GM19468 (cell line): ENCODE measurements around the gene GPATCH2L.

ENCODE experiments used
- ATAC-seq: cut with Tn5 transposase; IDR thresholded peaks from one replicate; pipeline ENCODE4 v1.9.1; 2021; ENCODE audit warnings: mild to moderate bottlenecking, moderate library complexity, moderate number of reproducible peaks; ENCODE audit not compliant: unreplicated experiment; ENCODE audit errors: extremely low read depth

Gene GPATCH2L

DNA sequence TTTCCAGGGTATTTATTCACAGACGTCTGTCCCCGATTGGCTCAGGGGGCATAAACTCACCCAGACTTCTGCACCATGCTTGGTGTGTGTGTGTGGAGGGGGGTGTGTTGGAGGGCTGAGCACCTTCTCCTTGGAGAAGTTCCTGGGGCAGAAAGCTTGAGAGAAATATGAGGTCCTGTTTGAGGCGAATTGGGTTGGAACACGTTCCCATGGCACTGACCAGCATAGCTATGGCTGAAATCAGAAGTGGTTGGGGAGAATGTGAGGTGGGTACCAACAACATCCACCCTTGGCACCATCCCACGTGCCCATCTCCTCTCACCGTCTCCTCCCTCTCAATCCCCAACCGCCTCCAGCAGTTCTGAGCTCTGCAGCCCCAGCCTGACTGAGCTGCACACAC, 16.0 kb upstream of the GPATCH2L start:
- ATAC-seq, result no peak

DNA sequence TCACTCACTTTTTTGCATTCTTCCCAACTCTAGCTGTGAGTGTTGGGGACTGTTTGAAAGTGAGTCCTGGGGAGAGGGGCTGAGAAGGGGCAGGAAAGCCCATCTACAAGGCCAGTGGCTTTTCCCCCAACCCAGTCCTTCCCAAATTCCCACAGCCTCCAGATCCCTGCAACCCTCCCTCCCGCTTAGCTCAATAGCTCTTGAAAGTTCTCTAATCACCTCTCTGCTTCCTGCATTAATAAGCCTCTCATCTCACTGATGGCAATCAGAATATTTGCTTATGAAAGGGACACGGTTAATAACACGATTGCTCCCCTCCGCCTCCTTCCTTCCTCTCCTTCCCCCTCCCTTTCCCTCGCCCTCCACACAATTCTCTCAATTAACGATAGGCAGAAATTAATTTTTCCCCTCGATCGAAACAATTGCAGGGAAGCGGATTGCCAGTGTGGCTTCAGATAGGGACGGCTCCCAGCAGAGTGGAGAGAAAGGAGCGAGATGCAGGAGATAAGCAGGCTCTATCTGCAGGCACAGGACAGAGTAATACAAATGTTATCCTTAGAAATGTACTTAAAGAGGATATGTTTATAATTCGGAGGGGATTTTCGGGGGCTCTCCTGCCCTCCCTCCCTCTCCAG, 15.1 kb upstream of the GPATCH2L start:
- no peak for ATAC-seq

DNA sequence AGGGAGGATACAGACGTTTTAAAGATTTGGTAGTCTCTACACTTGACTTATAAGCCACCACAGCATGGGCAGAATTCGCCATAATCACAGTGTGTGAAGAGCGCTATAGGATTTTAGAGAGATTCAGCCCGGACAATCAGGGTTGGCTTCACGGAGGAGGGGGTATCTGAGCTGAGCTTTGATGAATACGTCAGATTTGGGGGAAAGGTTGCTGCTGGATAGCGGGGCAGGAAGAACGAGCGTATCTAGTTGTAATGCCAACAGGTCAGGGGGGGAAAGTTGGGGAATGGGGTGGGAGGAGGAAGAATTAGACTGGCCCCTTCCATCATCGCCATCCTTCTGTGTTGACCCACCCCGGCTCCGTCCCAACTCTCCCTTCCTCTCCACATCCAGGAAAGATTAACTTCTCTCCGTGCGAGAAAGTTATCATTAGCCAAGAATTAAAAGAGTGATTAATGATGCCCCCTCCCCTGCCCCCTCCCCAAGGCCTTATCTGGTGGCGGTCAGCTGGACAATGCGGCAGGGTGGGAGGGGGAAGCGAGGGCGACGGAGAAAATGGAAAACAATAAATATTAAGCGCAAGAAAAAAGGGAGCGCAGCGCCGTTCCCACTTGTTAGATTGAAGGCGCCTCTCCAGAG, 13.5 kb upstream of the GPATCH2L start:
- no peak for ATAC-seq

DNA sequence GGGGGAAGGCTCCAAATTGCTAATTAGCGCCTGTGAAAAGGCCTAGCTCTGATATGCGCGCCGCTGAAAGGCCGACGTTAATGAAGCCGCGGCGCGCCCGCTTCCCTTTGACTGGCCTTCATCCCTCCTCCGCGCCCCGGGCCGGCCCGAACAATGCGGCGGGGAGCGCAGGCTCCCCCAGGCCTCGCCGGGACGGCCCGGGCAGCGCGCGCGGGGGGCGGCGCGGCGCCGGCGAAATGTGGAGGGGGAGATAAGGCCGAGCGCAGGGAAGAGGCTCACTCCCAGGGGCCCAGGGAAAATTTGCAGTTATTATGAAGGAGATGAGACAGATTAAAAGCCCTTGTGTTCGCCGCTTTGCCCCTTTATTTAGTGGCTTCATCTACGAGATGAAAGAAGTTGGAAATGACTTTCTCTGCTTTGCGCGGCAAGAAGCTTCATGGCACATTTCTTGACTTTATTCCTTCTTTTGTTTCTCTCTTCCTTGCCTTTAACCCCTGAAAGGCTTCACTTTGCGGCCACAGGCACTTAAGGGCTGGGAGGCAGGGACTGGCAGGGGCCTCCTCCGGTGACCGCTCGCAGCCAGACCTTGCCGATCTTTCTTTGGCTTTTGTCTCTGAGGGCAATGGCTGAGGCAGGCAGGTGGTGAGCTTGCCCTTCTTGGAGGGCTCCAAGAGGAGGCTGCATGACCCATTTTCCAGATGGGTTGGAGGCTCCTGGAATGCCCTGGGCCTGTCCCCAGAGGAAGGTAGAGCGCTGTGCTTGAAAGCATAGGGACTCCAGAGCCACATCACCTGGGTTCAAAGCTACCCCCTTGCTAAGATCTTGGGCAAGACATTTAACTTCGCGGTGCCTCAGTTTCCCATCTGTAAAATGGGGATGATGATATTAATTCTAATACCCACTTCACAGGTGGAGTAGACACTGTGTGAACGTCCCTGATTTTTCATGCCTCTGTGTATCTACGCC, 12.7 kb upstream of the GPATCH2L start:
- ATAC-seq, result no peak

DNA sequence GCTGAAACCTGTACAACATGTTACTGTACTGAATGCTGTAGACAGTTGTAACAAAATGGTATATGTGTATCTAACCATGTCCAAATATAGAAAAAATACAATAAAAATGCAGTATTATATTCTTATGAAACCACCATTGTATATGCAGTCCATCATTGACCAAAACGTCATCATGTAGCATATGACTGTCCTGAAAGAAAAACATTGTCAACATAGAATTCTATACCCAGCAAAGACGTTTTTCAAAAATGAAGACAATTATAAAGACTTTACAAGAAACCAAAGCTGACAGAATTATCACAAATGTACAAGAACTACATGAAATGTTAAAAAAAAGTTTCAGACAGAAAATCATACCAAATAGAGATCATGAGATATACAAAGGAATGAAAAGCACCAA, 8.1 kb upstream of the GPATCH2L start:
- no peak for ATAC-seq

DNA sequence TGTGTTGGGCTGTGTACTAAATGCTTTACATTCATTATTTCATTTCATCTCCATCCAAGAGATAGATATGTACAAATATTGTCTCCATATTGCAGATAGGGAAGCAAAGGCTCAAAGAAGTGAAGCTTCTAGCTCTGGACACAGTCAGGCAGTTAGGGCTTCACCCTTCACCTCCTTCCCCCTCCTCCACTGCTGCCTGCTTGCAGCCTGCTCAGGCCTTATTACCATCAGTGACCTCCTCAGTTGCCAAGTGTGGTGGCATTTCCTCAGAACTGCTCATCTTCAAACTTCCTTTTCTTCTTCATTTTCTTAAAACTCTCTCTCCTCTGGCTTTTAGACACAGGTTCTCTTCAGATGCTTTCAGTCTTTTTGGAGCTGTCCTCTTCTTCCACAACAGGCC, 4.7 kb upstream of the GPATCH2L start:
- ATAC-seq, result no peak

DNA sequence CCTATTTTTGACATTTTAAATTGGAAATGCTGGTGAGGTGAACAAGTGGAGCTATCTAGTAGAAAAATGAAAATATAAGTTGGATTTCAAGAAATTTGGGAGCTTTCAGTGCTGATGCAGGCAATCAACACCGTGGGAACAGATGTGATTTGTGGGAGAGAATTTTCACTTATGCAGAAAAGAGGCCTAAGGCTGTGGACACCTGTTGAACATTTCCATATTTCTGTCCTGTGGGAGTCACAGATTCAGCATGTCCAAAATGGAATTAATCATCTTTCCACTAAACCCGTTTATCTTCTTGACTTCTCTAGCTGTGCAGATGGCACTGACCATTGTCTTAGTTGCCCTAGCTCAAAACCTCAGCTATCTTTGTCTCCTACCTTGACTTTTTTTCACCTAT, 2.5 kb upstream of the GPATCH2L start:
- ATAC-seq, result no peak

DNA sequence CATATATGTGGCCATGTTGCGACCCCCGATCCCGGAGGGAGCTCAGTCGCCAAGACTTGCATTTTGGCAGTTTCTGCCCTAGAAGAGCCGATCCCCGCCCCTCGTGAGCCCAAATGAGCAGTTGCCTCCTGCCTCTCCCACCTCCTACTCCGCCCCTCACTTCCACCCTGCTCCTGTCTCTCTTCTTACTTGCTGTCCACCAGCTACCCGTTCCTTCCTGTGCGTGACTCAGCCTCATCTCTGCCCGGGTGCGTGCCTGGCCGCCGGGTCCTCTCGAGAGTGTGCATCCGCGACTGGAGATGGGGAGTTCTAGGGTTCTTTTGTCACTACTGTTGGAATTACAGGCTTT, 585 bp downstream of the GPATCH2L start:
- no peak for ATAC-seq

DNA sequence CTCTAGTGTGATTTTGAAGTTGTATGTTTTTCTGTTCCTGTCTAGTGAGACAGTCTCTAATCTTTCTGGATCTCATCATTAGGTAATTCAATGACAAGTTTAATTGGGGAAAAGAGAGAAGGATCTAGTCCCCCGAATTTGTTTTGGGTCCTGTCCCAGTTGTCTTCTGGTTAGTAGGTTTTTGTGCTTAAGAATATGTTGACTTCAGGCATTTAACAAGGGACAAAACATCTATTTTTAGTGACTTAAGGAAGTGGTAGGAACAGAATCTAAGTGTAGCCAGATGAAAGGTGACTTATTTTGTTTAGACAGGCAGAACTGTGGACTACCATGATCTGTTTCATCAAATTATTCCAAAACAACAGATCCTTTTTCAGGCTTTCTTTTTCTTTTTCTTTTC, 2.2 kb downstream of the GPATCH2L start:
- ATAC-seq, result no peak

DNA sequence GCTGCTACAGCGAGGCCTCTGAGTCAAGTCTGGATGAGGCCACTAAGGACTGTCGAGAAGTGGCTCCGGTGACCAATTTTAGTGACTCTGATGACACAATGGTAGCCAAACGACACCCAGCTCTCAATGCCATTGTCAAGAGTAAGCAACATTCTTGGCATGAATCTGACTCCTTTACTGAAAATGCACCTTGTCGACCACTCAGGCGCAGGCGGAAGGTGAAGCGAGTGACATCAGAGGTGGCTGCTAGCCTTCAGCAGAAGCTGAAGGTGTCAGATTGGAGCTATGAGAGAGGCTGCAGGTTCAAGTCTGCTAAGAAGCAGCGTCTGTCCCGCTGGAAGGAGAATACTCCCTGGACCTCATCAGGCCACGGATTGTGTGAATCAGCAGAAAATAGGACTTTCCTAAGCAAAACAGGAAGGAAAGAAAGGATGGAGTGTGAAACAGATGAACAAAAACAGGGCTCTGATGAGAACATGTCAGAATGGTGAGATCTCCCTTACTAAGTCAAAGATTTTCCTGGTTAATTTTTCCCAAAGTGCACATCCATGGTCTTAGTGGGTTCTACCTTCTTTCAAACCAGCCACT, 2.9 kb downstream of the GPATCH2L start:
- no peak for ATAC-seq

DNA sequence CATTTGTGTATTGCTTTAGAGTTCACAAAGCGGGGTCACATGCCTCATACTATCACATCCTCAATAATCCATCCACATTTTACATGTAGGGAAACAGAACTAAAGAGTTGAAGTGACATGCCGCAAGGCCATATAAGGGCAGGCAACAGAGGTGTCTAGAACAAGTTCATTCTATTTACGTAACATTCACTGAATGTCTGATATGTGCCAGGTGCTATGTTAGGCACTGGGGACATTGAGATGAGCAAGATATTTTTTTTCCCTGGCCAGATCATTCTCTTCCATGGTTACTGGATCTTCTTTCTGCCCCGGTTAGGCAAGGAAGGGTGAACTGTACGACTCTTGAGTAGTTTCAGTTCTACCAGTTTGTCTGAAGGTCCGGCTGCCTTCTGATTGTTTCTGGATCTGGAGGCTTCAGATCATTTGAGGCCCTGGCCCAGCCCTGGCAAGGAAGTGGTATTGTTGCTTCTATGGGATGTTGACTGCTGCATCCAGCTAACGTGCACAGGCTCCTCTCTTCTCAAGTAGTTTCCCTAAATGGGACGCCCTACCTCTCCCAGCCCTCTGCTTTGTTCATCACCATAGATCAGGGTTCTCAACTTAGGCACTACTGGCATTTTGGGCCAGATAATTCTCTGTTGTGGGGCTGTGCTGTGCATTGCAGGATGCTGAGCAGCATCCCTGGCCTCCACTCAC, 12.1 kb downstream of the GPATCH2L start:
- ATAC-seq, result no peak

DNA sequence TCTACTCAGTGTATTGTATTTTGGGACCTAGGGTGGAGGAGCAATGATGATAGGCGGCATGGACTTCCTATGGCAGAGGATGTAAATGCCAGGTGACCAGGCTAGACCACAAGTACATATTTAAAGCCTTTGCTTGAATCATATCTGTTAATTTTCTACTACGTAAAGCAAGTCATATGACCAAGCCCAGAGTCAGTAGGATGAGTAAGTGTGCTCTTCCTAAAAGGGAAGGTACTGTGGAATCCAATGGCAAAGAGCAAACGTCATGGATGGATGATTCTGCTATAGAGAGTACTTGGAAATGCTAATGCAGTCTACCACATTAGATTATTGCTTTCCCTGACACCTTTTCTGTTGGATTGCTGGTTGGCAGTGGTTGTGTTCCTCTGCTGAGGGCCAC, 16.8 kb downstream of the GPATCH2L start:
- no peak for ATAC-seq

DNA sequence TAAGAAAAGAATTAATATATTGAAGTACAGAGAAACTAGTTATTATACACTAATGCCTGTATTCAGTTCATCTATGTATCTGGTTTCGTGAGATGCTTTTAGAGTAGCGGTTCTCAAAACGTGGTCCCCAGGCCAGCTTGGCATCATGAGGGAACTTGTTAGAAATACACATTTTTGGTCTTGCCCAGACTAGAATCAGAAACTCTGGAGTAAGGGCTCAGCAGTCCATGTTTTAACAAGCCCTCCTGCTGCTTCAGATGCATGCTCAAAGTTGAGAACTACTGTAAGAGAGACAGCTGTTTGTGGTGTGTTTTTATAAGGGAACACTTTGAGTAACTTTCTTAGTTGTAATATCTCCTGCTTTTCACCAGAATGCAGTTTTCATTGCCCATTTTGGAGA, 18.1 kb downstream of the GPATCH2L start:
- no peak for ATAC-seq

DNA sequence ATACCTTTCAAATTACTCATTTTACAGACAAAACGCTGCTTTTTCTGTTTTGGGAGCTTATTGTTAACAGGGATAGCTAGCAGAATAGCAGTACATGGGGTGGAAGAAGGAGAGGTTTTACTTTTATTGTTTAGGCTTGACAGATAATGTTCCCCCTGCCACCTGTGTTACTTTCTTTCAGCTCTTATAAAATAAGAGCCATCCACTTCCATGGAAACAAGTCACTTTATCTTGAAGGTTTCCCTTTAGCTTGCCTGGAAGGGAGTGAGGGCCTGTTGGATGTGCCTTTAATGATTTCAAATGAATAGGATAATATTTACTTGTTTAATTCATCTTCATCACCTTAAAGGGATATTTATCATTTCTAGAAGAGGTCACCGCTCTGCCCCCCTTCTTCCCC, 23.3 kb downstream of the GPATCH2L start:
- ATAC-seq, result no peak

DNA sequence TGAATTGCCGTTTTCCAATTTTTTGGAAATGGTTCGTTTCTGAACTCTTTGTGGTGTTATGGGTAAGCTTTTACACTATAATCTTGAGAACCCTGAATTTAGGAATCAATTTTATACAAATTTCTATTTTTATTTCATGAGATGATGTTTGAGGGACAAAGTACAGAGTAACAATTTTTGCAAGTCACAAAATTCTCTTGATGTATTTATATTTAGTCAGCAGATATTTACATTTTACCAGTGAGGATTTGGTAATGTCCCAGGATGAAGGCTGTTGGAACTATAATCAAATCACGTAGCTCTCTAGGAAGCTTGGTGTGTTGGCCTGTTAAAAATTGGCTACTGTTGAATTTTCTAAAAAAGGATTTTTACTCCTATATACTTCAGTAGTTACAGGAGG, 24.2 kb downstream of the GPATCH2L start:
- ATAC-seq, result no peak

DNA sequence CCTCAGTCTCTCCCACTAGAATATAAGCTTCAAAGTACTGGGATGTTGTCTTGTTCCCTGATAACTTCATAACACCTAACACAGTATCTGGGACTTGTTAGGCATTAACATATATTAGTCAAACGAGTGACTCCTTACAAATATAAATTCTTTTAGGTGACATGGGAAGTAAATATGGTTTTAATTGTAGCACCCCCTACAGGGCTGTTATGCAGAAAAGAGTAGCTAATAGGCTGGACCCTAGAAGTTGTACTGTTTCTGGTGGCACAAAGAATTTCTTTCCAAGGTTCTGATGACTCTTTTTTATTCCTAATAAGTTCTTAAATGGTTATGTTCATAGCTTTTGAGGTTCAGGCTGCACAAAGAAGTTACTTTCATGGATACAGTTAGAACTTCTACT, 29.8 kb downstream of the GPATCH2L start:
- ATAC-seq, result no peak

DNA sequence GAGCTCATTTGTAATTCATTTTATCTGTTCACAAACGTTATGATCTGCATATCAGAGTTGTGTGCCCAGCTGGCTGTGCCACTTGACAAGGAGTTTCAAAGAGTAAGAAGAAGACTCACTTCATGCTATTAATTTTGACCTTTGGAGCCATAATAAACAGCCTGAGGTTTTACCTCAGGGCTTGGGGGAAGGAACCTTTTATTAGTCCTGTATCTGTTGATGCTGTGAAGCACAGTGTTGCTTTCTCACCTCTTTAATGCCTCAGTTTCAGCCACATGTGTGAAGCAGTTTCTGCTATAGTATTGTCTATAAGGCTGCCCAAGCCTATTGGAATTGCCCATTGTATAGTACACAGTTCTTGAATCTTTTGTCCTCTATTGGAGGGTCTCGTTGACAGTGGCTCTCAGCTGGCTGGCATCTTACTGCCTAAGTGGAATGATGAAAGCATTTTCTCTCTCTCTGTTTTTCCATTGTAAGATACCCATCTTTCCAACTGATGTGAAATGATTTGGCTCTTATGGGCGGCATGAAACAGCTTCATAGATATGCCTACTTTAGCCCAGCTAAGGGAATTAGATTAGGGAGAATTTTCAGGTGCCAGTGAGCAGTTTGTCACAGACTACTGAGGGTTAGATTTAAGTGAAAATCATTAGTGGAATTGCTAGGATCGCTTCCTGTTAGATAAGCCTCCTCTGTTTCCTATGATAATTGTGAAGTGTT, 34.7 kb downstream of the GPATCH2L start:
- ATAC-seq, result no peak

DNA sequence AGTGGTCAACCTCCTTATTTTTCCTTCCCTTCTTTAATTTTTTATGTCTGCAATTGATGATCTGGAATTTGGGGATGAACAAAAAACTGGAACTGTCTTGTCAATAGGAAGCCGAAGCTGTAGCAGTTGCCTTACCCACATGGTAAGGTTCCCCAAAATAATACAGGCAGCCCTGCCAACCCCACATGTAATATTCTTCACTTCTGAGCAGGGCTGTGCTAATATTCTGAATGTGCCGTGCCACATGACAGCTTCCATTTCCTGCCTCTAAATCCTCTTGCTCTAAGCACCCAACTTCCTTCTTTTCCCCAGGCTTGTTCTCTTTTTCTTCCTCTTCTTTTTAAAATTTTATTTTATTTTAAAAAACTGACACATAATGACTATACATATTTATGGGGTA, 39.6 kb downstream of the GPATCH2L start:
- no peak for ATAC-seq

DNA sequence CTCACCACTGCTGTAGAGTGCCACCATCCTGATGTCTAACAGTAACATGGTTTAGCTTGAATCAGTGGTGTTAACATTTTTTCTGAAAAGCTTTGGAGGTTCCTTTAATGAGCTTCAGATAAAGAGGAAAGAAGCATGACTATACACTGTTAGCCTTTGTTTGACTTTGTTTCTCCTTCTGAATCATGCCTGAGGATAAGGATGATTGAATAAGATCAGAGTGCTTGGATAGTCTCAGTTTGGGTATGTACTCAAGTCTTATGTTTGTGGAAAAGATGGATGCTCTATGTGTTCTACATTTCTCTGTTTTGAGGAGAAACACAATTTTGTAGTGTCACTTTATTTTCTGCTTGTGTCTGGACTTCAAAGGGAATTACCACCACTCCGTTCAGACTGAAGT, 42.0 kb downstream of the GPATCH2L start:
- no peak for ATAC-seq

DNA sequence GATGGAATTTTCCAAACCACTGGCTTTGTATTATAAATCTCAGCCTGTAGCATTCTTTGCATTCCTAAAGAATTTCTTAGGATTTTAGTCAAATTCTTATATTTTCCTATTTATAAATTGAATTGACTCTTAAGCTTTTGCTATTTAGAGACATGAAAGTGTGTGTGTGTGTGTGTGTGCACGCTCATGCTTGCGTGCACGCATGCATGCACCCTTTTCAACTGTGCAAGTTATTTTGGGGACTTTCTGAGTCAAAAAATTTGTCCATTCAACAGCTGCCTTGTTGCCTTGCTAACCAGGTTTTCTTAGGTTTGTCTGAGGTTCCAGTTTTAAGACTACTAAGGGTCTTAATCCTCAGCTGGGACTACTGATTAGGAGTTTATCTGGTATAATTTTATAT, 42.6 kb downstream of the GPATCH2L start:
- ATAC-seq, result no peak
